ENCODE results near the gene PTPRG.
"Not testable (repeated sequence)": the region's sequence is repeated elsewhere in the genome, so short reads cannot be mapped to it uniquely, and the experiment has no call there.

The PTPRG gene

DNA sequence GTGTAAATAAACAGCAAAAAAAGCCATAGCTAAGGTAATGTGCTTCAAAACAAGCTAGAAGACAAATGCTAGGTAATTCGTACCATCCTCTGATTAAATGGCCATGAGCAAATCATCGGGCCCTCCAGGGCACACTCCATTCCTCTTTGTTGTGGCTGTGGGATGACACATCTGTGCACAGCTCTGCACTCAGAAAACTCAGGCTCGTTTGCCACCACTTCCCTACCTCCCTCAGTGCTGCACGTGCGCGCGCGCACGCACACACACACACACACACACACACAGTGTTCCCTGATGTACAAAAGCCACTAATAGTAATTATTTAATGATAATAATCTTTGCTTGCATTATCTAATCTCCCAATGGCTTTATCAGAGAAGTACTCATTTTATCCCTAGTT is 475.4 kb downstream of the PTPRG start:
- TF ChIP-seq, protein P1, sequence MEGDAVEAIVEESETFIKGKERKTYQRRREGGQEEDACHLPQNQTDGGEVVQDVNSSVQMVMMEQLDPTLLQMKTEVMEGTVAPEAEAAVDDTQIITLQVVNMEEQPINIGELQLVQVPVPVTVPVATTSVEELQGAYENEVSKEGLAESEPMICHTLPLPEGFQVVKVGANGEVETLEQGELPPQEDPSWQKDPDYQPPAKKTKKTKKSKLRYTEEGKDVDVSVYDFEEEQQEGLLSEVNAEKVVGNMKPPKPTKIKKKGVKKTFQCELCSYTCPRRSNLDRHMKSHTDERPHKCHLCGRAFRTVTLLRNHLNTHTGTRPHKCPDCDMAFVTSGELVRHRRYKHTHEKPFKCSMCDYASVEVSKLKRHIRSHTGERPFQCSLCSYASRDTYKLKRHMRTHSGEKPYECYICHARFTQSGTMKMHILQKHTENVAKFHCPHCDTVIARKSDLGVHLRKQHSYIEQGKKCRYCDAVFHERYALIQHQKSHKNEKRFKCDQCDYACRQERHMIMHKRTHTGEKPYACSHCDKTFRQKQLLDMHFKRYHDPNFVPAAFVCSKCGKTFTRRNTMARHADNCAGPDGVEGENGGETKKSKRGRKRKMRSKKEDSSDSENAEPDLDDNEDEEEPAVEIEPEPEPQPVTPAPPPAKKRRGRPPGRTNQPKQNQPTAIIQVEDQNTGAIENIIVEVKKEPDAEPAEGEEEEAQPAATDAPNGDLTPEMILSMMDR (conservative IDR thresholded peaks at IDR 0.05): no peak
- H3K27ac ChIP-seq: no peak overlapping the region

DNA sequence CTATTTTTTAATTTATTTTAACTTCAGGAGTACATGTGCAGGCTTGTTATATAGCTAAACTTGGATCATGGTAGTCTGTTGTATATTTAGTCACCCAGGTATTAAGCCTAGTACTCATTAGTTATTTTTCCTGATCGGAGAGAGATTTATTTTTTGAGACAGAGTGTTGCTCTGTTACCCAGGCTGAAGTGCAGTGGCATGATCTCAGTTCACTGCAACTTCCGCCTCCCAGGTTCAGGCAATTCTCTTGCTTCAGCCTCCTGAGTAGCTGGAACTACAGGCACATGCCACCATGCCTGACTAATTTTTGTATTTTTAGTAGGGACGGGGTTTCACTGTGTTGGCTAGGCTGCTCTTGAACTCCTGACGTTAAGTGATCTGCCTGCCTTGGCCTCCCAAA is 477.4 kb downstream of the PTPRG start:
- not testable (repeated sequence) for H3K27ac ChIP-seq

DNA sequence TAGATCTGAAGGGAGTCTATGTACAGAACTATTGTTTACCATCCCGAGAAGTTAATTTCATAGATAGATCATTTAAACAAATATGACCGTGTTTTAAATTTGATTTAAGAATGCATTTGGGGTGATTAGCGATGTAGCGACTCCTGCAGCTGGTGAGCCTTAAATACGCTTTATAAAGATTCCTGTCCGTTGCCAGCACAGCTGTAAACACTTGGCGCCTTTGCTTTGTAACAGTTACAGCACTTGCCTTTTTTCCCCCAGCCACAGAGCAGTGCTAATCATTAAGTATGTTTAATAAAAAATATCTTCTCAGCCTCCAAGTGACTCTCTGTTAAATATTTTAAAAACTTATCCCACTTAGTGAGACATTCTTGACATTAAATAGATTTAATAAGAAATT is 478.2 kb downstream of the PTPRG start:
- TF ChIP-seq, protein P1 (conservative IDR thresholded peaks at IDR 0.05): no peak
- no peak overlapping the region for H3K27ac ChIP-seq

DNA sequence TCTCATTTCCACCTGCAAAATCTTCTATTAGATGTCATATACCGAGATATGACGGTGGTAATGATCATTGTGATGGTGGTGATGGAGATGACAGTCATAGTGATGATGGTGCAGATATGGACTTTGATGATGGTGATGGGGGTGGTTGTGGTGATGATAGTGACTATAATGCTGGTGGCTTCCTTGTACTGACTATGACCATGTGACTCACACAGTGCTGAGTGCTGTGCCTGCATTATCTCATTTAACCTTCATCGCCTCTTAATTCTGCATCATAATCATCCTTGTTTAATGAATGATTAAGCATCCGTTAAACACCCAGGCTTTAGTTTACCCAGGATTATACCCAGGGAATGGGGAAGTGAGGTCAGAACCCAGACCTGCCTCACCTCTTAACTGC is 480.3 kb downstream of the PTPRG start:
- TF ChIP-seq, protein P1 (conservative IDR thresholded peaks at IDR 0.05): no peak
- no peak overlapping the region for H3K27ac ChIP-seq

DNA sequence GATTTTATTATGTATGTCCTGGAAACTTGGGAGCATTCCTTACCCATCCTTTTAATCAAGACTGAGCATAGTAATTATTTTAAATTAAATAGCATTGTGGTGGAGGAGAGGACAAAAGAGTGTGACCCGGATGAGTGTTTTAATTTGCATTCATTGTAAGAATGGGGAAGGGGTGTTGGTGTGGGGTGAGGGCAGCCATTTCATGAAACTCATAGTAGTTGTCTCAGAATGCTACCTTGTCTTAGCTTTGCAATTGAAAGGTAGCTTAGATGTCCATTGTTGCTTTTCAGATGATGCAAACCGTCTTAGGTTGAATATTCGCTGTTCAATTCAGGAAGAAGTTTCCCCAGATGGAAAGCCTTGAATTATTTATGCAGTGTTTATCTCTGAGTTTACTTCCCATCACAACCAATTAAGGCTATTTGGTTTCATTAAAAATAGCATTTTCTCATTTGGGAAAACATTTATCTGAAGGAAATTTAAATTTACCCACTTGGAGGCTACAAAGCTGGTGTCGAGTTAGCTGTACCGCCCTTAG is 483.6 kb downstream of the PTPRG start:
- TF ChIP-seq, protein P1 (conservative IDR thresholded peaks at IDR 0.05): no peak
- H3K27ac ChIP-seq: no peak overlapping the region

DNA sequence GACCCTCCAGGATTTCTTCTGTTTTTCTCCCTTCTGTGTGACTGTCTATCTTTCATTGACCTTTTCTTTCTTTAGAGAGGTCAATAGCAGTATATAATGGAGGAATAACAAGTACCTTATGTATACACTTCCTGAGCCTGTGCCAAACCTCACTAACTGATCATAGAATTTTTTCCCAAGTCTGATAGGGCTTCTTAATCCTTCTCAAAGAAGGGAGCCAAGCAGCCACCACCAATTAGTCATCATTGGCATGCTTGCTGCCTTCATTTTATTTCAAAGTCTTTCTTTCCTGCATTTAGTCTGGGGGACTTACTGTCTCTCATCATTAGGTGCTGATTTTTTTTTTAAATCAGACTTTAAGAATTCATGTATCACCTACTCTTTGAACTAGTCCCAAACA is 485.0 kb downstream of the PTPRG start:
- no peak overlapping the region for H3K27ac ChIP-seq

DNA sequence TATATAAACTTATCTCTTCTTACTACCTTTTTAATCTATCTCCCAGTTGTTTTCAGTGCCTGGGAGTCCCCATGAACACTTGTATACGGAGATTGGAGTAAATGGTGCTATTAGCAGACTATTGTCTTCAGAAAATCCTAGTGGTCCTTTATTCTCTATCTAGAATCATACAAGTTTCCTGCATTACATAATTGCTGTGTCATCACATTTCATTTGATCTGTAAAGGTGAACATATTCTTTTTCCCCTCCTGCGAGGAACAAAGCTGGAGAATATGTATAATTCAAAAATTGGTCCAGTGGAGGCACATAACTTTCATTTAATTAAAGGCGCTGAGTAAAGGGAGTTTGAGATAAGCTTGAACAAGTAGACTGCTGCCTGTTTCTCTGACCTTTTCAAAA is 487.2 kb downstream of the PTPRG start:
- no peak overlapping the region for H3K27ac ChIP-seq
- TF ChIP-seq, protein P1 (conservative IDR thresholded peaks at IDR 0.05): no peak

More for the DNA sequence above, 485.0 kb downstream of the PTPRG start:
- TF ChIP-seq, protein P1 (conservative IDR thresholded peaks at IDR 0.05): no peak

DNA sequence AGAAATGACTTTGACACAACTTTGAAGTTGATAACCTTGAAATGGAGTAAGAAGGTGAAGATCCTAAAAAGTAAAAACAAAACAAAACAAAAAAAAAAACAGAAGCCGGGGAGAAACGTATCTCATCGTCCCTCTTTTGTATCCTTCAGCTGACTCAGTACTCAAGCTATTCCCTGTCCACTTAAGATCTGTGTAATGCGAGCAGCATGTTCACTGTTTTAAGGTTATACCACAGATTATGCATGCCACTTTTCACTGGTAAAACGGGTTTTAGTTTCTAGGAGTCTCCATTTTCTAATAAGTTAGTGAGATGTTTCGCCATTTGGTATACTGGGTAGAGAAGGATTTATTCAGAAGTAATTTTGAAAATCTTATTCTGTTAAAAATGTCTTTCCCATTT is 487.7 kb downstream of the PTPRG start:
- TF ChIP-seq, protein P1 (conservative IDR thresholded peaks at IDR 0.05): no peak
- no peak overlapping the region for H3K27ac ChIP-seq

Measured in VCaP (cell line).